ENCODE data around the gene PACRG. TPM values are rescaled to one million over a fixed set of nuclear protein-coding genes. Genes with fewer than 3 reads are reported as not detected.

Gene PACRG
- total RNA-seq, 1 experiment from 2014 or later: not detected

DNA sequence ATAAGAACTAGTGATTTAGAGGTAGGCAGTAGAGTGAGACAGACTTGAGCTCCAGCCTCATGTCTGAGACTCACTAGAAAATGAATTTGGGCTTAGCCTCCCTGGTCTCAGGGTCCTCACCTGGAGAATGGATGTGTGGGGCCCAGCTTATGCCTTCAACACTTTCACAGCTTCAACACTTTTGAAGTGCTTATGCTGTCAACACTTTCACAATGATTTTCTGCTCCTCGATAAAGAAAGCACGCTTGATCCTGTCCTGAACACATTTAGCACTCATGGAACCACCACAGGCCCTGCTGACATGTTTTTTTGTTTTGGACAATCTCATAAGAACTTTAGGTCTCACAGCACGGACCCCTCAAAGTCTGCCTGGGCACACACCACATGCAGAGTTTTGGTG lies 229.3 kb downstream of the PACRG start:
- no peaks in the 10 kb centered on the region for H3K36me3 Mint-ChIP-seq (ENCODE audit: insufficient read depth, unreplicated experiment)
- no peak overlapping the region for H3K27ac Mint-ChIP-seq (ENCODE audit: unreplicated experiment)
- Histone ChIP-seq H3K4me1 (no peaks in the 10 kb centered on the region), H3K4me3 (ENCODE audit: low read depth, low read length) (no peak overlapping the region), H3K9me3 (no peaks in the 10 kb centered on the region), H3K36me3 (ENCODE audit: control insufficient read depth, insufficient read depth, low read length) (no peaks in the 10 kb centered on the region), H3K27me3 (replicated peaks; ENCODE audit: control insufficient read depth, insufficient read depth, low read length) (no peaks in the 10 kb centered on the region)
- intact Hi-C loops (cut with micrococcal nuclease; ENCODE audit: unreplicated experiment): no loop called here
- no peaks in the 10 kb centered on the region for H3K4me1 Mint-ChIP-seq (ENCODE audit: low read depth, unreplicated experiment)
- POLR2A ChIA-PET: no interaction called here
- H3K9me3 Mint-ChIP-seq (ENCODE audit: unreplicated experiment): peaks cover 9% of the 10 kb centered on the region
- H3K27me3 Mint-ChIP-seq (ENCODE audit: insufficient read depth, unreplicated experiment): peaks cover 12% of the 10 kb centered on the region
- BruUV-seq (replicated peaks): no TSS peak
- H3K4me3 Mint-ChIP-seq (ENCODE audit: unreplicated experiment): no peak overlapping the region
- CTCF ChIA-PET: no interaction called here
- no peak for TF ChIP-seq CTCF (IDR thresholded peaks at IDR 0.05; ENCODE audit: insufficient read depth in 1 of 2, low read depth in 1 of 2, low read length in 1 of 2, severe bottlenecking in 1 of 2, unreplicated experiment in 1 of 2)
- no peak for DNase-seq

GRCh38 chr6:162960679-162961457 lies 233.1 kb downstream of the PACRG start:
- ChIA-PET CTCF (no interaction called here), POLR2A (no interaction called here)
- BruUV-seq (replicated peaks): no TSS peak
- no peak for DNase-seq
- Mint-ChIP-seq H3K9me3 (ENCODE audit: unreplicated experiment) (peaks cover 9% of the 10 kb centered on the region), H3K36me3 (ENCODE audit: insufficient read depth, unreplicated experiment) (no peaks in the 10 kb centered on the region), H3K27ac (ENCODE audit: unreplicated experiment) (no peak overlapping the region), H3K4me1 (ENCODE audit: low read depth, unreplicated experiment) (no peaks in the 10 kb centered on the region), H3K4me3 (ENCODE audit: unreplicated experiment) (no peak overlapping the region), H3K27me3 (ENCODE audit: insufficient read depth, unreplicated experiment) (peaks cover 9% of the 10 kb centered on the region)
- TF ChIP-seq CTCF (IDR thresholded peaks at IDR 0.05; ENCODE audit: insufficient read depth in 1 of 2, low read depth in 1 of 2, low read length in 1 of 2, severe bottlenecking in 1 of 2, unreplicated experiment in 1 of 2): no peak
- intact Hi-C loops (cut with micrococcal nuclease; ENCODE audit: unreplicated experiment): no loop called here
- Histone ChIP-seq H3K36me3 (ENCODE audit: control insufficient read depth, insufficient read depth, low read length) (no peaks in the 10 kb centered on the region), H3K4me1 (no peaks in the 10 kb centered on the region), H3K4me3 (ENCODE audit: low read depth, low read length) (no peak overlapping the region), H3K9me3 (no peaks in the 10 kb centered on the region), H3K27me3 (replicated peaks; ENCODE audit: control insufficient read depth, insufficient read depth, low read length) (no peaks in the 10 kb centered on the region)

DNA sequence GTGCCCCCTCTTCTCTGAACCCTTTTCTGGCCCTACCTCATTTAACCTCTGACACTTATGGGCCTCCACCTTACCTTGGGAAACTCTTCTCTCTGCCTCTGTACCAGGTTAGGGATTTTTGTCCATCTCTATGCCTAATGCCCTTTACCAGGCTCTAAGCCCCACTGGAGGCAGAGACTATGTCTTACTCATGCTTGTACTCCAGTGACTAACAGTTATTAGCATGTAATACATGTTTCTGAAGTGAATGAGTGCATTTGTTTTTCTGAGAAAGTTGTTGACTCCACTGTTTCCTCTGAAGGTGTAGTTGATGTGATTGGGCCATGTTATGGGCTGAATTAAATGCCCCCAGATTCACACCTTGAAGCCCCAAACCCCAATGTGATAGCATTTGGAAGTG lies 234.3 kb downstream of the PACRG start:
- no peak overlapping the region for H3K4me3 ChIP-seq (ENCODE audit: low read depth, low read length)
- no peak overlapping the region for H3K4me3 Mint-ChIP-seq (ENCODE audit: unreplicated experiment)
- CTCF ChIA-PET: no interaction called here

More for the DNA sequence above, 234.3 kb downstream of the PACRG start:
- H3K27me3 Mint-ChIP-seq (ENCODE audit: insufficient read depth, unreplicated experiment): peaks cover 9% of the 10 kb centered on the region
- H3K36me3 Mint-ChIP-seq (ENCODE audit: insufficient read depth, unreplicated experiment): no peaks in the 10 kb centered on the region
- intact Hi-C loops (cut with micrococcal nuclease; ENCODE audit: unreplicated experiment): no loop called here
- H3K4me1 Mint-ChIP-seq (ENCODE audit: low read depth, unreplicated experiment): no peaks in the 10 kb centered on the region
- TF ChIP-seq CTCF (IDR thresholded peaks at IDR 0.05; ENCODE audit: insufficient read depth in 1 of 2, low read depth in 1 of 2, low read length in 1 of 2, severe bottlenecking in 1 of 2, unreplicated experiment in 1 of 2): no peak
- Histone ChIP-seq H3K36me3 (ENCODE audit: control insufficient read depth, insufficient read depth, low read length) (no peaks in the 10 kb centered on the region), H3K9me3 (no peaks in the 10 kb centered on the region), H3K27me3 (replicated peaks; ENCODE audit: control insufficient read depth, insufficient read depth, low read length) (no peaks in the 10 kb centered on the region), H3K4me1 (no peaks in the 10 kb centered on the region)
- peaks cover 9% of the 10 kb centered on the region for H3K9me3 Mint-ChIP-seq (ENCODE audit: unreplicated experiment)
- no TSS peak for BruUV-seq (replicated peaks)
- POLR2A ChIA-PET: no interaction called here
- no peak overlapping the region for H3K27ac Mint-ChIP-seq (ENCODE audit: unreplicated experiment)
- DNase-seq: no peak

Measured in Caco-2 (cell line).